IMR-90 (cell line): Measurements from ENCODE around the gene DGAT2L6.

Experiments
- BHLHE40 ChIP-seq: fragments of 150-350 bp; IDR thresholded peaks from 2 replicates; pipeline ENCODE4 v1.6.1; 2016; ENCODE audit warnings: mild to moderate bottlenecking, low read depth, low read length
- CEBPB ChIP-seq: IDR thresholded peaks from 2 replicates; pipeline ENCODE4 v1.6.1; 2012; ENCODE audit warnings: low read depth, low read length, improper control_type of control experiment
- FOS ChIP-seq: fragments of 150-350 bp; IDR thresholded peaks from 2 replicates; pipeline ENCODE4 v1.6.1; 2016; ENCODE audit warnings: low read depth, low read length
- MAFK ChIP-seq: IDR thresholded peaks from 2 replicates; pipeline ENCODE4 v1.6.1; 2012; ENCODE audit warnings: low read depth, low read length, improper control_type of control experiment
- MAZ ChIP-seq: IDR thresholded peaks from 2 replicates; pipeline ENCODE4 v1.6.1; 2012; ENCODE audit warnings: low read depth, mild to moderate bottlenecking, low read length, improper control_type of control experiment, moderate library complexity, borderline replicate concordance
- MXI1 ChIP-seq: IDR thresholded peaks from 2 replicates; pipeline ENCODE4 v1.6.1; 2012; ENCODE audit warnings: low read depth, mild to moderate bottlenecking, low read length, moderate library complexity, borderline replicate concordance
- NFE2L2 ChIP-seq: fragments of 150-350 bp; IDR thresholded peaks from 2 replicates; pipeline ENCODE4 v1.6.1; 2016; ENCODE audit warnings: low read depth, mild to moderate bottlenecking, low read length
- POLR2A ChIP-seq: IDR thresholded peaks from 2 replicates; pipeline ENCODE4 v1.6.1; 2012; ENCODE audit warnings: mild to moderate bottlenecking, low read depth, low read length
- RAD21 ChIP-seq: IDR thresholded peaks from 2 replicates; pipeline ENCODE4 v1.6.1; 2012; ENCODE audit warnings: low read length, improper control_type of control experiment
- RCOR1 ChIP-seq: IDR thresholded peaks from 2 replicates; pipeline ENCODE4 v1.6.1; 2012; ENCODE audit warnings: mild to moderate bottlenecking, low read length, improper control_type of control experiment; ENCODE audit not compliant: insufficient replicate concordance
- TF ChIP-seq, protein P1 (sequence below): conservative IDR thresholded peaks from 2 replicates; pipeline ENCODE4 v1.5.1; 2012; ENCODE audit warnings: mild to moderate bottlenecking, low read depth, low read length, improper control_type of control experiment
- TF ChIP-seq, protein P2 (sequence below): fragments of 150-350 bp; IDR thresholded peaks from 2 replicates; pipeline ENCODE4 v1.6.1; 2016; ENCODE audit warnings: low read depth, mild to moderate bottlenecking, low read length, moderate library complexity, borderline replicate concordance

DNA sequence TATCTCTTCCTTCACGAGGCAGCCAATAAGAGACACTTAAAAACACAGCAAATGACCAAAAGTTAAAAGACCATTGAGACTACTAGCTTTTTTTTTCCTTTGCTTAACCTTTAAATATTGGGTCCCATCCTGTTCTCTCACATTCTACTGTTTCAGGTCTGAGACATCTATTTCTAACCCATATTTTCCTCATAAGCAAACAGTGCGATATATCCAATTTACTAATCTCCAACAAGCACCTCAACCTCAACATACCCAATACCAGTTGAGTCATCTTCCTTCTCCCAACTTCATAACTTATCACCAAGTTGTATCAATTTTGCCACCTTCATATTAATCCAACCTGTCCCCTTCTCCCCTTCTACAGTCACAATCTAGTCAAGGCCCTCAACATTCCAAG, 64.2 kb downstream of the DGAT2L6 start:
- TF ChIP-seq POLR2A = no peak
- TF ChIP-seq, protein P1, sequence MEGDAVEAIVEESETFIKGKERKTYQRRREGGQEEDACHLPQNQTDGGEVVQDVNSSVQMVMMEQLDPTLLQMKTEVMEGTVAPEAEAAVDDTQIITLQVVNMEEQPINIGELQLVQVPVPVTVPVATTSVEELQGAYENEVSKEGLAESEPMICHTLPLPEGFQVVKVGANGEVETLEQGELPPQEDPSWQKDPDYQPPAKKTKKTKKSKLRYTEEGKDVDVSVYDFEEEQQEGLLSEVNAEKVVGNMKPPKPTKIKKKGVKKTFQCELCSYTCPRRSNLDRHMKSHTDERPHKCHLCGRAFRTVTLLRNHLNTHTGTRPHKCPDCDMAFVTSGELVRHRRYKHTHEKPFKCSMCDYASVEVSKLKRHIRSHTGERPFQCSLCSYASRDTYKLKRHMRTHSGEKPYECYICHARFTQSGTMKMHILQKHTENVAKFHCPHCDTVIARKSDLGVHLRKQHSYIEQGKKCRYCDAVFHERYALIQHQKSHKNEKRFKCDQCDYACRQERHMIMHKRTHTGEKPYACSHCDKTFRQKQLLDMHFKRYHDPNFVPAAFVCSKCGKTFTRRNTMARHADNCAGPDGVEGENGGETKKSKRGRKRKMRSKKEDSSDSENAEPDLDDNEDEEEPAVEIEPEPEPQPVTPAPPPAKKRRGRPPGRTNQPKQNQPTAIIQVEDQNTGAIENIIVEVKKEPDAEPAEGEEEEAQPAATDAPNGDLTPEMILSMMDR = no peak
- TF ChIP-seq RAD21 = no peak
- no peak for TF ChIP-seq BHLHE40
- no peak for TF ChIP-seq MAFK
- TF ChIP-seq FOS = no peak
- TF ChIP-seq, protein P2, sequence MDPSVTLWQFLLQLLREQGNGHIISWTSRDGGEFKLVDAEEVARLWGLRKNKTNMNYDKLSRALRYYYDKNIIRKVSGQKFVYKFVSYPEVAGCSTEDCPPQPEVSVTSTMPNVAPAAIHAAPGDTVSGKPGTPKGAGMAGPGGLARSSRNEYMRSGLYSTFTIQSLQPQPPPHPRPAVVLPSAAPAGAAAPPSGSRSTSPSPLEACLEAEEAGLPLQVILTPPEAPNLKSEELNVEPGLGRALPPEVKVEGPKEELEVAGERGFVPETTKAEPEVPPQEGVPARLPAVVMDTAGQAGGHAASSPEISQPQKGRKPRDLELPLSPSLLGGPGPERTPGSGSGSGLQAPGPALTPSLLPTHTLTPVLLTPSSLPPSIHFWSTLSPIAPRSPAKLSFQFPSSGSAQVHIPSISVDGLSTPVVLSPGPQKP = no peak
- no peak for TF ChIP-seq RCOR1
- no peak for TF ChIP-seq MXI1
- TF ChIP-seq CEBPB = no peak
- no peak for TF ChIP-seq NFE2L2
- no peak for TF ChIP-seq MAZ
